GM21576 (cell line): ENCODE results near the gene HCFC1.

ENCODE experiments used
- ATAC-seq: cut with Tn5 transposase; IDR thresholded peaks from one replicate; pipeline ENCODE4 v1.9.1; 2021; ENCODE audit warnings: mild to moderate bottlenecking, moderate library complexity; ENCODE audit not compliant: unreplicated experiment

The HCFC1 gene

GRCh38 chrX:153926552-153926857, 45.1 kb downstream of the HCFC1 start:
- no peak for ATAC-seq

- ATAC-seq = no peak
Observed at GRCh38 chrX:153925739-153926551, 45.7 kb downstream of the HCFC1 start, which contains the start of gene ARHGAP4. TSS of gene ARHGAP4 (minus strand) at chrX:153926264. CDS start at chrX:153926202, 62 bp downstream.

DNA sequence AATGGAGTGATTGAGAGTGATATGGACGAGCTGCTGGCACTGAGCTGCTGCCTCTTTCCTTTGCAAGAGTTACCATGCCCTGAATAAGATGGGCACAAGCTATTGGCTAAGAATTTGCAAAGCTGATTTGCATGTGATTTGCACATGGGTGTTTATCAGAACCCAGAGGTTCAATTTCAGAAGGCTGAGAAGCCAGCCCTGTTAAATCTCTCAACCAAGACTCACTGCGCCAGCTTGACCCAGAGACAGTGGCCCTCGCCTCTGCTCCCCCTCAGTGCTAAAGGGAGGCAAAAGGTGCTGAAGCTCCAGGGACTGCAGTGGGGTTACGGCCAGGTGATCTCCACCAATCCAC, 46.3 kb downstream of the HCFC1 start:
- no peak for ATAC-seq

- ATAC-seq = no peak
Observed at GRCh38 chrX:153924149-153924861, 47.3 kb downstream of the HCFC1 start.

DNA sequence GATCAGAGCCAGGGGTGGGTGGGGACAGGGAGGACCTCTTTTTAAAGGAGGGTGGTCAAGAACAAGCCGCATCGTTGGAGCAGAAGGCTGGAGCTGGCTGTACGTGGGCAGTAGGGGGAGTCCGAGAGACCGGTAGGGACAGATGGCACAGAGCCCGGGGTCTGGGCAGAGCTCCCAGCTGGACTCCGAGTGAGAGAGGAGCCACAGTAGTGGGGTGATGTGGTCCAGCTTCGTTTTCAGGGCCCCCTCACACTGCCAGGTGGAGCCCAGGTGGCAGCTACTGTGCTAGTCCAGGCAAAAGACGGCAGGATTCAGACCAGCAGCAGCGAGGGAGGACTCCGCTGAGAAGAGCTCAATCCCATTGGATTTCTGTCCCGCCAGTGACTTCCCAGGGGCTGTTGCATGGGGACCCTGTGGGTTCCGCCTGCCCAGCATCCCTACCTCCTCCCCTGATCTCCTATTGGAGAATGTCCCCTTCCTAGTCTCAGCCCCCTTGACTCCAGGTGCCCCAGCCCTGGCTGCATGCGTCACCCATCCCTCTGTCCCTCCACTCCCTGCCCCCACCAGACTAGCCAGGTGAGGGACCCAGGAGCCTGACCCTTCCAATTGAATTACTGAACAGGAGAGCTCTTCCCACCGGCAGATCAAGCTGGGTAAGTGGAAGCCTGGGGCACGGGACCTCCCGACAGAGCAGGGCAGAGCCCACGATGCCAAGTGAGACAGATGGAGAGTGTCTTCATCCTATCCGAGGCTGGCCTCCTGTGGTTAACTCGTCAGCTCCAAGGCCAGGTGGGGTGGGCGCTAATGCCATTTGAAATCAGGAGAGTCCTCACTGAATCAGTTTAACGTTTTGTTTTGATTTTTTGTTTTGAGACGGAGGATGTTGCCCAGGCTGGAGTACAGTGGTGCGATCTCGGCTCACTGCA, 48.4 kb downstream of the HCFC1 start:
- no peak for ATAC-seq

DNA sequence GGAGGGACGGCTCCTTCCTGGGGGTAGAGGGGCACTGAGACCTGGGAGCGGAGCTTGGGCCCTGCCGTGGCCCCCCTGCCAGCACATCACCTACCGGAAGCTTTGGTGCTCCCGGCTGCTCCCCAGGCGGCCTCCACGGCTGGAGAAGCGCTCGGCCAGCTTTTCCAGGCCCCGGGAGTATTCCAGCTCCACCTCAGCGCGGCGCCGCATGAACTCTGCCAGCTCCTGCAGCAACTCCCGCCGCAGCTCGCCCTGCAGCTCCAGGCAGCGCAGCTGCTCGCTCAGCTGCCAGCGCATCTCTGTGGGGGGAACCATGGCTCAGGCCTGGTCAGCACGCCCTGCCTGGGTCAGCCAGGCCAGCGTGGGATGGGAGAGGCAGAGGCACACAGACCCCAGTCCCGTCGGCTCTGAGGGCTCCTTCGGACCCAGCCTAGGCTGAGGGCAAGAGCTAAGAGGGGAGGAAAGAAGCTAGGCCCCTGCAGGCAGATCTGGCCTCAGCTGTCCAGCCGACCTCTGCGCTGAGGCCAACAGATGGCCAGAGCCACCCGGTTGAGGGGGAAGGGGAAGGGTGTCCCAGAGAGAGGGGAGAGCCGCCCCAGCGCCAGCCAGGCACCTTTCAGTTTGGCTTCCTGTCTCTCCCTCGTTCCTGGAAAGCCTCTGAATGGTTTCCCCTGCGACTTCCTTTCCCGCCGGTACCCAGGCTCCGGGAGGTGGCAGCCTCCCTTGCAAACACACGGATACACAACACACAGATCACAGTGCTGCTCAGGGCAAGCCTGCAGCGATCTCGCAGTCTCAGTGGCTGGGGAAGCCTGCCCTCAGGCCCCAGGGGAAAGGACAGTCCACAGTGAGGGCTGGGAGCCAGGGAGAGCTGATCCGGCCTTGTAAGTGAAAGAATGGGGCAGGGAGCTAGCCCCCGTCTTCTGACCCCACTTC, 49.8 kb downstream of the HCFC1 start:
- ATAC-seq = no peak

DNA sequence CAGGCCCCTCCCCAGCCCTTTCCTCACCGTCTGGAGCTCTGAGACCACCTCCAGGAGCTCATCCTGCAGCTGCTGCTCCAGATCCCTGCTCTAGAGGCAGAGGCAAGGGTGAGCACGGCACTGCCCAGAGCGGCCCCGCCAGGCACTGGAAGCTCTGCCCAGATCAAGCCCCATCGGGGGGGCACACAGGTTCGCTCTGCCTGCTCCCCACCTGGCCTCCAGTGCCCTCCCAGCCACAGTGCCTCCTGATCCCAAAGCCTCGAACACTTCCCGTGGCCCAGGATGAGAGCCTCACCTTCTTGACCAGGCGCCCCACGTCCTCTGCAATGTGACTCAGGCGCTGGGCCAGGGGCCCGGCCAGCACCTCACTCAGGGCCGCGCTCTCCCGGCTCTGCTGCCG, 50.5 kb downstream of the HCFC1 start:
- no peak for ATAC-seq

DNA sequence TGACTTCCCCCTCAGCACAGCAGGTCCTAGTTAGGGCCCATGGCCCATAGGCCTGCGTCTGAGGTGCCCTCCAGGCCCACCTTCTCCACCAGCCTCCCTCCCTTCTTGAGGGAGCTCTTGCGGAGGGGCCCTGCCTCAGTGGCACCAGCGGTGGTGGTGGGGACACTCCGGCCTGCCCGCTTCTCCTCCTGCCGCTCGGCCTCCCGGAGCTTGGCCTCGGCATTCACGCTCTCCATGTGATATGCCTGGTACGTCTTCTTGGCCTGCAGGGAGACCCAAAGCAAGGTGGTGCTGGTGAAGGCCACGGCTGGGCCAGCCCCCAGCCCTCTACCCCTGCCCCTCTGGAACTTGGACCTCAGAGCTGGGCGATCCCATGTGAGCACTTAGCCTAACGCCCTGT, 51.1 kb downstream of the HCFC1 start:
- ATAC-seq = no peak

- ATAC-seq = no peak
Observed at GRCh38 chrX:153919281-153919680, 52.3 kb downstream of the HCFC1 start.

DNA sequence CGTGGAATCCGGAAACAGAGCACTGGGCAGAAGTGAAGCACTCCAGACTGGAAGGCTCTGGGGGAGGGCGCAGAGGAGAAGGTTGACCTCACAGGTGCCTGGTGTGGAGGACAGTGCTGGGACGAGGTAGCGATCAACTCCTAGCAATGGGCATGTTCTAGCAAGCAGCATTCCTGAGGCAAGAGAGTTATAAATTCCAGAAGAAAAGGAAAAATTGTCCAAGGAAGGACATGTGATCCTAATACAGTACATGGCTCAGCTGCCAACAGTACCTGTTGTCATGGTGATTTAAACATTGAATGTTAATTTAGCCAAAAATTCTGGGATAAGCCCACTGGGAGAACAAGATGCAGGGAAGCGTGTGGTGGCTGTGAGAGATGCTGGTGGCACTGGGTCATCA, 53.7 kb downstream of the HCFC1 start:
- no peak for ATAC-seq

GRCh38 chrX:153913701-153914100, 57.9 kb downstream of the HCFC1 start:
- no peak for ATAC-seq

GRCh38 chrX:153913211-153913610, 58.4 kb downstream of the HCFC1 start:
- ATAC-seq = no peak

GRCh38 chrX:153911798-153912197, 59.8 kb downstream of the HCFC1 start:
- no peak for ATAC-seq

GRCh38 chrX:153910446-153910845, 61.2 kb downstream of the HCFC1 start:
- no peak for ATAC-seq

GRCh38 chrX:153909980-153910360, 61.6 kb downstream of the HCFC1 start:
- ATAC-seq = no peak

DNA sequence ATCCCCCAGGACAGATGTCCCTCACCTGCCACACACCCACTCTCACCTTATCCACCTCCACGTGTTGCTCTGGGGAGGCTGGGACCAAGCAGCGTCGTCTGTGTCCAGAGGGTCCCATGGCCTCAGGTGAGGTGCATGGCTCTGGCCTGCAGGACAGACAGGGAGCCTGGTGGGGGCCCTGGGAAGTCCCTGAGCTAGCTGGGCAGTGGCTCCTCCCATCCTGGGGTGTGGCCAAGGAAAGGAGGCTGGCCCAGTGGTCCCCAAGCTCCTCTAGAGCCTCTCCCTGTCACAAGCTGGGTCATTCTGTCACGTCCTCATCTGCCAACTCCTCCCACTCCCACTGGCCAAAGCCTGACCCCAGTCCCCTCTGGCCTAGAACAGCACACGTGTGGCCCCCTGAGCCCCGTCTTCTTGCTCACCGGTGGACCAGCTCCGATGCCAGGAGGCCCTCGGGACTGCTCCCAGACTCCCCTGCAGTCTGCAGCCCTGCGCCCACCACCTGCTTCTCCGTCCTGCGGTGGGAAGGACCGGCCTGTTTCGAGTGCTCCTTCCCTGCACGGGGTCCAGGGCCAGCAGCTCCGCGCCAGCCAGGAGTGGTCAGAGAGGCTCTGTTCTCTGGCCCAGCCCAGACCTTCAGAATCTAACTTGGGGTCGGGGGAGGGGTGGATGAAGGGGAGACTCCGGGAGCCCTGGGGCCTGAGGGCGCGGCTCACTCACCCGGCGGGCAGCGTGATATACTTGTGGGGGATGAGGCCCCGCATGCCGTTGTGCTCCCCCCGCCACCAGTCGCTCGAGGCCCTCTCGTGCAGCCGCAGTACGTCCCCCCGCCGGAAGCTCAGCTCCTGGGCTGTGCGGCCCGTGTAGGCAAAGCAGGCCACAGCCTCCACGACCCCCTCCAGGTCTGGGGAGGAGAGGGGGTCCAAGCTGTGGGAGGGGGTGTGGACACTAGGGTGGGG, 62.3 kb downstream of the HCFC1 start:
- ATAC-seq = no peak

- ATAC-seq = no peak
Observed at GRCh38 chrX:153908219-153908860, 63.3 kb downstream of the HCFC1 start.

- ATAC-seq = no peak
Observed at GRCh38 chrX:153907456-153907855, 64.2 kb downstream of the HCFC1 start.
